Right lobe of liver (tissue), 4 donors: ENCODE data around the gene DYNC1LI2.

Experiments
- POLR2A ChIP-seq: fragments of 450-650 bp; IDR thresholded peaks from one replicate; pipeline ENCODE4 v1.6.1; 2017; ENCODE audit warnings: antibody characterized with exemption, mild to moderate bottlenecking
- TF ChIP-seq, protein P1 (sequence below), 4 donors: fragments of 200-600 bp in 3 of 4; fragments of 450-650 bp in 1 of 4; IDR thresholded peaks; one replicate each; pipeline versions ENCODE4 v1.5.1 to v1.8.0; 2016 to 2022; ENCODE audit warnings: antibody characterized with exemption in 4 of 4, mild to moderate bottlenecking in 2 of 4
- donor health status: DM: no; HTN: no; CAD: no.
- donor health status: DM: no; HTN: no; CAD: no.
- donor health status: DM: no; HTN: yes; CAD: no.

DNA sequence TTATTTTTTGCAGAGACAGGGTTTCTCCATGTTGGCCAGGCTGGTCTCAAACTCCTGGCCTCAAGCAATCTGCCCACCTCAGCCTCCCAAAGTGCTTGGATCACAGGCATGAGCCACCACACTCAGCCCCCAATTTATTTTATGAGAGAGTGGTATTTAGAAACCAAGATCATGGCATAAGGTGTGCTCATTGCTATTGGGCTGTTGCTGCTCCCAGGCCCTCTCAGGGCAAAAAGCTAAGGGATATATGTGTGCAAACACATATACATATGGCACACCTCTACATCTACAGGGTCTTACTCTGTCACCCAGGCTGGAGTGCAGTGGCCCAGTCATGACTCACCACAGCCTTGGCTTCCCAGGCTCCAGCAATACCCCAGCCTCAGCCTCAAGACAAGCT lies 39.8 kb downstream of the DYNC1LI2 start:
- TF ChIP-seq, protein P1, sequence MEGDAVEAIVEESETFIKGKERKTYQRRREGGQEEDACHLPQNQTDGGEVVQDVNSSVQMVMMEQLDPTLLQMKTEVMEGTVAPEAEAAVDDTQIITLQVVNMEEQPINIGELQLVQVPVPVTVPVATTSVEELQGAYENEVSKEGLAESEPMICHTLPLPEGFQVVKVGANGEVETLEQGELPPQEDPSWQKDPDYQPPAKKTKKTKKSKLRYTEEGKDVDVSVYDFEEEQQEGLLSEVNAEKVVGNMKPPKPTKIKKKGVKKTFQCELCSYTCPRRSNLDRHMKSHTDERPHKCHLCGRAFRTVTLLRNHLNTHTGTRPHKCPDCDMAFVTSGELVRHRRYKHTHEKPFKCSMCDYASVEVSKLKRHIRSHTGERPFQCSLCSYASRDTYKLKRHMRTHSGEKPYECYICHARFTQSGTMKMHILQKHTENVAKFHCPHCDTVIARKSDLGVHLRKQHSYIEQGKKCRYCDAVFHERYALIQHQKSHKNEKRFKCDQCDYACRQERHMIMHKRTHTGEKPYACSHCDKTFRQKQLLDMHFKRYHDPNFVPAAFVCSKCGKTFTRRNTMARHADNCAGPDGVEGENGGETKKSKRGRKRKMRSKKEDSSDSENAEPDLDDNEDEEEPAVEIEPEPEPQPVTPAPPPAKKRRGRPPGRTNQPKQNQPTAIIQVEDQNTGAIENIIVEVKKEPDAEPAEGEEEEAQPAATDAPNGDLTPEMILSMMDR (IDR thresholded peaks at IDR 0.05), result no peak
- TF ChIP-seq POLR2A, result no peak
